Skeletal muscle satellite cell (primary cell): ENCODE measurements around the gene GPR4.

ENCODE experiments used
- H3K27me3 ChIP-seq: 2 replicates; pipeline ENCODE4 v1.7.0; 2013; ENCODE audit warnings: low read length; ENCODE audit not compliant: control insufficient read depth, insufficient read depth
- H3K36me3 ChIP-seq: 2 replicates; pipeline ENCODE4 v1.7.0; 2013; ENCODE audit warnings: mild to moderate bottlenecking, control low read depth, low read length; ENCODE audit not compliant: insufficient read depth
- H3K4me1 ChIP-seq: 2 replicates; pipeline ENCODE4 v1.7.0; 2013; ENCODE audit warnings: low read length; ENCODE audit not compliant: control insufficient read depth, insufficient read depth
- H3K4me2 ChIP-seq: 2 replicates; pipeline ENCODE4 v1.7.0; 2013; ENCODE audit warnings: mild to moderate bottlenecking, low read length
- H3K4me3 ChIP-seq: 2 replicates; pipeline ENCODE4 v1.7.0; 2013; ENCODE audit warnings: low read length
- H3K9ac ChIP-seq: 2 replicates; pipeline ENCODE4 v1.7.0; 2013; ENCODE audit warnings: mild to moderate bottlenecking, low read depth, low read length, moderate library complexity
- H3K9me3 ChIP-seq: replicated peaks from 2 replicates; pipeline ENCODE4 v1.7.0; 2013; ENCODE audit warnings: mild to moderate bottlenecking, control low read depth, low read length

Gene GPR4

GRCh38 chr19:45581576-45581975 lies 20.4 kb downstream of the GPR4 start:
- Histone ChIP-seq H3K4me2 (no peak overlapping the region), H3K9me3 (no peaks in the 10 kb centered on the region), H3K36me3 (peaks cover 4% of the 10 kb centered on the region), H3K27me3 (no peaks in the 10 kb centered on the region), H3K4me3 (no peak overlapping the region), H3K9ac (no peak overlapping the region), H3K4me1 (peaks cover 23% of the 10 kb centered on the region)

DNA sequence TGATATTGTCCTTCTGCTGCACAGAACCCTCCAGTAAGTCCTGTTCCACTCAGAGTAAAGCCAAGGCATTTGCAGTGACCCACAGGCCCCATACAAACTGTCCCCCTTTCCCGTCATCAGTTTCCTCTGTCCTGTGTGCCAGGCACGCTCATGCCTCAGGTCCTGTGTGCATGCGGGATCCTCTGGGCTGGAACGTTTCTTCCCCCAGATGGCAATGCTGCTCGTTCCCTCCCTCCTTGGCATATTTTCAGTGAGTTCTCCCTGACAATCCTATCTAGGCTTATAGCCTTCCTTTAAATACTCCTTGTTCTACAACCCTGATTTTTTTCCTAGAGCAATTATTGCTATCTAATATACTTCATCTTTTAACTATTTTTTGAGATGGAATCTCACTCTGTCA lies 23.2 kb downstream of the GPR4 start:
- H3K9ac ChIP-seq: no peak overlapping the region

GRCh38 chr19:45577111-45577905 lies 24.7 kb downstream of the GPR4 start:
- peaks cover 34% of the 10 kb centered on the region for H3K4me1 ChIP-seq
- peak overlapping the region; percentile 35 for H3K4me3 ChIP-seq
- peak overlapping the region; percentile 73 for H3K4me2 ChIP-seq
- H3K36me3 ChIP-seq: peaks cover 4% of the 10 kb centered on the region
- H3K9ac ChIP-seq: peak overlapping the region; percentile 55
- H3K9me3 ChIP-seq: no peaks in the 10 kb centered on the region
- H3K27me3 ChIP-seq: no peaks in the 10 kb centered on the region

More for the DNA sequence above, 23.2 kb downstream of the GPR4 start:
- H3K4me3 ChIP-seq: no peak overlapping the region
- H3K36me3 ChIP-seq: peaks cover 4% of the 10 kb centered on the region
- H3K27me3 ChIP-seq: no peaks in the 10 kb centered on the region
- H3K4me2 ChIP-seq: no peak overlapping the region
- H3K9me3 ChIP-seq: no peaks in the 10 kb centered on the region
- peaks cover 34% of the 10 kb centered on the region for H3K4me1 ChIP-seq

DNA sequence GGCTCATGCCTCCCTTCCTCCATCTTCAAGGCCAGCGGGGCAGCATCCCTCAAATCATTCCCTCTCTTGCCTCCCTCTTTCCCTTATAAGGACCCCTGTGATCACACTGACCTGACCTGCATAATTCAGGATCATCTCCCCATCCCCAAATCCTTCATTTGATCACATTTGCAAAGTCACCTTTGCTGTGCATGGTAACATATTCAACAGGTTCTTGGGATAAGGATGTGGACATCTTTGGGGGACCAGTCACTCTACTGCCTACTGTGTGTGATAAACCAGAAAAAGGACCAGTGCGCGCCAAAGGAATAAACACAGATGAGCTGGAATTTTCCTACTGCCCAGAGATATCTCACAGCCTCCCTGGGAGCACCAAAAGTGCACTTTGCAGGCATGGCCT lies 25.3 kb downstream of the GPR4 start:
- Histone ChIP-seq H3K4me1 (peaks cover 34% of the 10 kb centered on the region), H3K4me3 (peak overlapping the region; percentile 26), H3K9me3 (no peaks in the 10 kb centered on the region), H3K36me3 (peaks cover 4% of the 10 kb centered on the region), H3K9ac (peak overlapping the region; percentile 55), H3K27me3 (no peaks in the 10 kb centered on the region), H3K4me2 (peak overlapping the region; percentile 73)

GRCh38 chr19:45575216-45575615 lies 26.8 kb downstream of the GPR4 start:
- H3K4me2 ChIP-seq: no peak overlapping the region
- H3K9ac ChIP-seq: no peak overlapping the region
- no peak overlapping the region for H3K4me3 ChIP-seq
- H3K27me3 ChIP-seq: no peaks in the 10 kb centered on the region
- no peaks in the 10 kb centered on the region for H3K36me3 ChIP-seq
- H3K4me1 ChIP-seq: peaks cover 35% of the 10 kb centered on the region
- H3K9me3 ChIP-seq: no peaks in the 10 kb centered on the region

GRCh38 chr19:45574526-45574925 lies 27.5 kb downstream of the GPR4 start:
- no peaks in the 10 kb centered on the region for H3K9me3 ChIP-seq
- no peak overlapping the region for H3K9ac ChIP-seq
- H3K4me2 ChIP-seq: no peak overlapping the region
- peaks cover 42% of the 10 kb centered on the region for H3K4me1 ChIP-seq
- peaks cover 3% of the 10 kb centered on the region for H3K36me3 ChIP-seq
- no peaks in the 10 kb centered on the region for H3K27me3 ChIP-seq
- no peak overlapping the region for H3K4me3 ChIP-seq

DNA sequence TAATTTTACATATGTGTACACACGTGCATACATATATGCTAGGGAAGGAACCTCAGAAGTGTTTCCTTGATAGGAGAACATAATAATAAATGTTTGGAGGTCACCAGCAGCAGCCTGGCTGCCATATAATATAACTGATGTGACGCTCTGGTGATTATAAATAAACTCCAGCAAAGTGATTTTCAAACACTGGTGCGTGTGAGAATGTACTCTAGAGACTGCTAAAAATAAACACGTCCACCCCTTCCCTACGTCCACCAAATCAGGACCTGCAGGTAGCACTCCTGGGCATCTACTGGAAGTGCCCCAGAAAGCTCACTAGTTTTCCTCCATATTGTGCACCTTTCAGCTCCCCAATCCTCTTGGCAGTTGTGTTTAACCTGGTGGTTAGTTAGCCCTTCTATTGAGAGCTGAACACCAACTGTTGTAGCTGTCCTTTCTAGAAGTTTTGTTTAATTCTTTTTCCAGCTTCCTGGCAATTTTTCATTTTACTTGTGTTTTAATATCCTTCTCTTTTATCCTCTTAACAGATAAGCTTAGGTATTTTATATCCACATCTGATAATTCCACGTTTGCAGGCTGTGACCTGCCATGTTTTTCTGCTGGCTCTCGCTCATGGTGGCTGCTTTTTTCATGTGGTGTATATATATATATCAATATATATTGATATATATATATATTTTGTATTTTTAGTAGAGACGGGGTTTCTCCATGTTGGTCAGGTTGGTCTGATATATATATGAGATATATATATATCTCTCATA lies 30.4 kb downstream of the GPR4 start:
- Histone ChIP-seq H3K27me3 (no peaks in the 10 kb centered on the region), H3K9me3 (no peaks in the 10 kb centered on the region), H3K9ac (no peak overlapping the region), H3K36me3 (peaks cover 3% of the 10 kb centered on the region), H3K4me1 (peaks cover 36% of the 10 kb centered on the region), H3K4me3 (no peak overlapping the region), H3K4me2 (no peak overlapping the region)

DNA sequence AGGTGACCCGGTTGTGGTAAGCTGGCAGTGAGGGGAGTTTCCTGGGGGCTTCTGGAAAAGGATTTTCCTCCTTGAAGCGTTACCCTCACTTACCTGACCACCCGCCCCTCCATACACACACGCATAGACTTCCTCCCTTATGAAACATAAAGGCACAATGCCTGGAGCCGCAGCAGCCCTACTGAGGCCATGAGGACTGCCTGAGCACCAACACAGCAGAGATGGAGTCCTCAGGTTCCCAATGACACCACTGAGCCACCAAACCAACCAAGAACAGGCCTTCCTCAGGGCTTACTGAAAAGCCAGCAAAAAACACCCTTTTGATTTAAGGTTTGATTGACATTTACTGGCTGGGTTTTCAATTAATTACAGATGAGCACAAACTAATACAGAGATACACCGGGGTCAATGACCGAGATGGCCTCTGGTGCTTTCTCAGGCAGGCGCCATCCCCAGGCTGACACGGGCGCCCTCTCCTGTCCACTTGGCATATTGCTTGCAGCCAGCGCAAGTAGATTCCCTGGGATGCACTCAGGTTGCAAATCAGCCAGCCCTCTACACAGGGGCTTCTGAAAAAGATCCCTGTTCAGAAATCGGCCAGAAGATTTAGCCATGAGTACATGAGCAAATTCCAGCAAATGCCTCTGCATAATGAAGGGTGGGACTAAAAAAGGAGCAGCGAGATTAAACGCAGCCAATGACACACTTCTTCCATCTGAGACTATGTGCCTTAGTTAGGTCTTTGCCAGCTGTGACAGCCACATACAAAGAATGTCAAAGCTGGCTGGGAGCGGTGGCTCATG lies 32.2 kb downstream of the GPR4 start:
- no peaks in the 10 kb centered on the region for H3K9me3 ChIP-seq
- H3K4me2 ChIP-seq: no peak overlapping the region
- peak overlapping the region; percentile 7 for H3K9ac ChIP-seq
- H3K36me3 ChIP-seq: peaks cover 3% of the 10 kb centered on the region
- H3K4me3 ChIP-seq: no peak overlapping the region
- H3K4me1 ChIP-seq: peaks cover 24% of the 10 kb centered on the region
- H3K27me3 ChIP-seq: no peaks in the 10 kb centered on the region

DNA sequence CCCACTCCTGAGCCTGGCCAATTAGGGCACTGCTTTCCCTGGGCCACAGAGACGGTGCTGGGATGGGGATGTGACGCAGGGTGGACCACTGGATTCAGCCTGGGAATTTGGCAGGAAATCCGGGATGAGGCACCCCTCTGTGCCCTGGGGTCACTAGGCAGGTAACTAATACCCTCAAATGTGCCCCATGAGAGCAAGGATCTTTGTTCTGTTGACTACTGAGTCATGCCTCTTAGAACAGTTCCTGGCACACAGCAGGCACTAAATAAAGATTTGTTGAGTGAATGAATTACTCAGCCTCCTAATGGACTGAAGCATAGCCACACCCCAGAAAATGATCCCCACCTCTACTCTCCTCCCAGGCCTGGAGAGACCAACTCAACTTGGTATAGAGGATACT lies 33.3 kb downstream of the GPR4 start:
- H3K4me1 ChIP-seq: peaks cover 20% of the 10 kb centered on the region
- H3K36me3 ChIP-seq: peaks cover 3% of the 10 kb centered on the region
- H3K4me3 ChIP-seq: peak overlapping the region; percentile 11
- peak overlapping the region; percentile 46 for H3K4me2 ChIP-seq
- H3K9ac ChIP-seq: peak overlapping the region; percentile 18
- no peaks in the 10 kb centered on the region for H3K27me3 ChIP-seq
- no peaks in the 10 kb centered on the region for H3K9me3 ChIP-seq

- Histone ChIP-seq H3K4me3 (no peak overlapping the region), H3K27me3 (no peaks in the 10 kb centered on the region), H3K9me3 (no peaks in the 10 kb centered on the region), H3K36me3 (peaks cover 3% of the 10 kb centered on the region), H3K9ac (no peak overlapping the region), H3K4me2 (no peak overlapping the region), H3K4me1 (peaks cover 23% of the 10 kb centered on the region)
Observed at GRCh38 chr19:45567609-45568008, 34.4 kb downstream of the GPR4 start.

- Histone ChIP-seq H3K27me3 (no peaks in the 10 kb centered on the region), H3K4me1 (peaks cover 15% of the 10 kb centered on the region), H3K9me3 (no peaks in the 10 kb centered on the region)
Observed at GRCh38 chr19:45564131-45564780, 37.8 kb downstream of the GPR4 start.

More at GRCh38 chr19:45564131-45564780, 37.8 kb downstream of the GPR4 start:
- Histone ChIP-seq H3K4me3 (no peak overlapping the region), H3K4me2 (no peak overlapping the region), H3K36me3 (no peaks in the 10 kb centered on the region), H3K9ac (no peak overlapping the region)
